ENCODE data around the gene PLXDC2. TPM values are rescaled to one million over a fixed set of nuclear protein-coding genes. Genes with fewer than 3 reads are reported as not detected.

PLXDC2 gene
- total RNA-seq, 4 donors from 2014 or later = 21.2 to 43.2 (median 32.7) TPM

- TF ChIP-seq POLR2A (IDR thresholded peaks at IDR 0.05) (no peak), CTCF (IDR thresholded peaks at IDR 0.05) (no peak)
These were observed 31.1 kb downstream of the PLXDC2 start for GRCh38 chr10:19847321-19847720.

GRCh38 chr10:19848226-19848985, 32.2 kb downstream of the PLXDC2 start:
- no peaks in the 10 kb centered on the region for H3K36me3 ChIP-seq
- peaks cover 0 to 4% (median 0%) of the 10 kb centered on the region in 4 donors for H3K4me1 ChIP-seq
- no peak overlapping the region for H3K27ac ChIP-seq
- no peak overlapping the region for H3K4me3 ChIP-seq
- no peaks in the 10 kb centered on the region for H3K27me3 ChIP-seq
- no peaks in the 10 kb centered on the region for H3K9me3 ChIP-seq
- DNase-seq = no peak
- TF ChIP-seq CTCF (IDR thresholded peaks at IDR 0.05) (no peak), POLR2A (IDR thresholded peaks at IDR 0.05) (no peak)

More at GRCh38 chr10:19847321-19847720, 31.1 kb downstream of the PLXDC2 start:
- Histone ChIP-seq H3K27me3 (no peaks in the 10 kb centered on the region), H3K27ac (no peak overlapping the region), H3K4me3 (no peak overlapping the region), H3K4me1 (peaks cover 0 to 4% (median 0%) of the 10 kb centered on the region in 4 donors), H3K9me3 (no peaks in the 10 kb centered on the region), H3K36me3 (no peaks in the 10 kb centered on the region)
- no peak for DNase-seq

- H3K36me3 ChIP-seq = no peaks in the 10 kb centered on the region
- H3K27me3 ChIP-seq = no peaks in the 10 kb centered on the region
- H3K27ac ChIP-seq = no peak overlapping the region
- no peak overlapping the region for H3K4me3 ChIP-seq
- TF ChIP-seq POLR2A (IDR thresholded peaks at IDR 0.05) (no peak), CTCF (IDR thresholded peaks at IDR 0.05) (no peak)
- DNase-seq = no peak
- no peaks in the 10 kb centered on the region for H3K4me1 ChIP-seq
- H3K9me3 ChIP-seq = no peaks in the 10 kb centered on the region
These were observed 37.6 kb downstream of the PLXDC2 start for GRCh38 chr10:19853831-19854230.

- H3K27ac ChIP-seq = no peak overlapping the region
- no peaks in the 10 kb centered on the region for H3K36me3 ChIP-seq
- H3K4me1 ChIP-seq = no peaks in the 10 kb centered on the region
- H3K9me3 ChIP-seq = no peaks in the 10 kb centered on the region
- no peaks in the 10 kb centered on the region for H3K27me3 ChIP-seq
- DNase-seq = no peak
- no peak for TF ChIP-seq POLR2A (IDR thresholded peaks at IDR 0.05)
- no peak for TF ChIP-seq CTCF (IDR thresholded peaks at IDR 0.05)
- H3K4me3 ChIP-seq = no peak overlapping the region
These were observed 41.6 kb downstream of the PLXDC2 start for GRCh38 chr10:19857876-19858275.

- TF ChIP-seq CTCF (IDR thresholded peaks at IDR 0.05) = no peak
- no peak for TF ChIP-seq POLR2A (IDR thresholded peaks at IDR 0.05)
- Histone ChIP-seq H3K27me3 (no peaks in the 10 kb centered on the region), H3K9me3 (no peaks in the 10 kb centered on the region)
These were observed 43.9 kb downstream of the PLXDC2 start for GRCh38 chr10:19860107-19860506.

More at GRCh38 chr10:19860107-19860506, 43.9 kb downstream of the PLXDC2 start:
- no peak overlapping the region for H3K27ac ChIP-seq
- no peaks in the 10 kb centered on the region for H3K36me3 ChIP-seq
- no peak for DNase-seq
- H3K4me3 ChIP-seq = no peak overlapping the region
- no peaks in the 10 kb centered on the region for H3K4me1 ChIP-seq

All from Peyer's patch (tissue), 4 donors.